GM23248 (cell line): ENCODE results near the gene WDR70. TPM values are rescaled to one million over a fixed set of nuclear protein-coding genes. Genes with fewer than 3 reads are reported as not detected.

Experiments
- DNase-seq: peaks from one replicate; pipeline ENCODE4 v3.0.0-alpha.2; 2015
- H2AFZ ChIP-seq: fragments of 200-600 bp; sonication (generic); 2 replicates; pipeline ENCODE4 v1.6.1; 2016; ENCODE audit warnings: antibody characterized with exemption
- H3F3A ChIP-seq: fragments of 200-600 bp; sonication (generic); 2 replicates; pipeline ENCODE4 v1.6.1; 2016; ENCODE audit warnings: mild to moderate bottlenecking, antibody characterized with exemption, mixed run types; ENCODE audit not compliant: insufficient read depth
- H3K27ac ChIP-seq: fragments of 200-600 bp; sonication (generic); 2 replicates; pipeline ENCODE4 v1.5.1; 2016; ENCODE audit warnings: mild to moderate bottlenecking
- H3K27me3 ChIP-seq: fragments of 200-600 bp; sonication (generic); replicated peaks from 2 replicates; pipeline ENCODE4 v1.6.1; 2016; ENCODE audit warnings: mild to moderate bottlenecking; ENCODE audit not compliant: insufficient read depth
- H3K36me3 ChIP-seq: fragments of 200-600 bp; sonication (generic); 2 replicates; pipeline ENCODE4 v1.6.1; 2016; ENCODE audit warnings: low read depth, mild to moderate bottlenecking
- H3K4me1 ChIP-seq: fragments of 200-600 bp; sonication (generic); 2 replicates; pipeline ENCODE4 v1.6.1; 2016; ENCODE audit warnings: mild to moderate bottlenecking; ENCODE audit not compliant: insufficient read depth
- H3K4me2 ChIP-seq: fragments of 200-600 bp; sonication (generic); one replicate; pipeline ENCODE4 v1.6.1; 2016; ENCODE audit warnings: mild to moderate bottlenecking; ENCODE audit not compliant: unreplicated experiment
- H3K4me3 ChIP-seq: fragments of 200-600 bp; sonication (generic); 2 replicates; pipeline ENCODE4 v1.5.1; 2016; ENCODE audit warnings: mild to moderate bottlenecking
- H3K79me2 ChIP-seq: fragments of 200-600 bp; sonication (generic); 2 replicates; pipeline ENCODE4 v1.6.1; 2016; ENCODE audit warnings: mild to moderate bottlenecking; ENCODE audit not compliant: insufficient read depth
- H3K9ac ChIP-seq: fragments of 200-600 bp; sonication (generic); 2 replicates; pipeline ENCODE4 v1.6.1; 2016; ENCODE audit warnings: mild to moderate bottlenecking
- H3K9me2 ChIP-seq: fragments of 200-600 bp; sonication (generic); 2 replicates; pipeline ENCODE4 v1.6.1; 2016; ENCODE audit warnings: mixed run types, mild to moderate bottlenecking, moderate library complexity; ENCODE audit not compliant: insufficient read depth
- H3K9me3 ChIP-seq: fragments of 200-600 bp; sonication (generic); one replicate; pipeline ENCODE4 v1.6.1; 2017; ENCODE audit warnings: low read depth
- H4K20me1 ChIP-seq: fragments of 200-600 bp; sonication (generic); 2 replicates; pipeline ENCODE4 v1.6.0; 2016; ENCODE audit not compliant: insufficient read depth
- EZH2 ChIP-seq: fragments of 200-600 bp; sonication (generic); IDR thresholded peaks from 2 replicates; pipeline ENCODE4 v1.6.1; 2018; ENCODE audit warnings: antibody characterized with exemption, mild to moderate bottlenecking; ENCODE audit not compliant: insufficient read depth, poor library complexity, severe bottlenecking
- EZH2phosphoT487 ChIP-seq: fragments of 200-600 bp; sonication (generic); IDR thresholded peaks from 2 replicates; pipeline ENCODE4 v1.6.1; 2018; ENCODE audit warnings: antibody characterized with exemption, moderate library complexity, mild to moderate bottlenecking, low read depth; ENCODE audit not compliant: insufficient read depth
- WGBS, 2 experiments: methylation state at CpG; one replicate each; pipeline ENCODE4 v1.1.6; 2015 to 2017; ENCODE audit warnings: low lambda C conversion rate in 2 of 2, low coverage in 1 of 2; ENCODE audit errors: missing lambda C conversion rate in 2 of 2; 5-methylcytosine and 5-hydroxymethylcytosine counted together
- in situ Hi-C: fragments of 300-500 bp; cut with MboI; formaldehyde crosslinking; loops from 2 replicates; pipeline ENCODE4 v1.15.0; 2020
- polyA plus RNA-seq: library from polyadenylated mRNA; unstranded; fragments of >200 nt; fragmentation: Nextera tagmentation; extraction: Ambion mirVana; gene quantifications from 2 replicates; pipeline ENCODE4 v1.2.1, GENCODE V29; 2016
- total RNA-seq: library from RNA; depleted of rRNA; stranded (reverse); fragments of >200 nt; shearing (Covaris generic); gene quantifications from 2 replicates; pipeline ENCODE4 v1.2.3, GENCODE V29; 2014

The WDR70 gene
- total and polyA plus RNA-seq, 2 experiments from 2014 or later, result 20.8 to 24.9 TPM

- Histone ChIP-seq H3K27me3 (no peaks in the 10 kb centered on the region), H3K27ac (peak overlapping the region; percentile 22; the same call in 1 of the 2 replicates), H2AFZ (no peak overlapping the region), H3K4me3 (no peak overlapping the region), H3K4me1 (peaks cover 51% of the 10 kb centered on the region), H3K36me3 (no peaks in the 10 kb centered on the region), H4K20me1 (no peaks in the 10 kb centered on the region), H3F3A (peaks cover 10% of the 10 kb centered on the region; the same call in 1 of the 2 replicates), H3K9ac (no peak overlapping the region), H3K79me2 (0 out of 2 replicates have a peak, but pooled peaks cover 4% of the 10 kb centered on the region), H3K9me3 (no peaks in the 10 kb centered on the region), H3K4me2 (no peak overlapping the region), H3K9me2 (no peaks in the 10 kb centered on the region)
- TF ChIP-seq EZH2 (no peak), EZH2phosphoT487 (no peak)
- in situ Hi-C loops, result no loop called here
- DNase-seq, result peak; percentile 64
Measured at GRCh38 chr5:37714756-37715155, 335.6 kb downstream of the WDR70 start.

- DNase-seq, result peak; percentile 69
- Histone ChIP-seq H4K20me1 (no peaks in the 10 kb centered on the region), H3K9me2 (no peaks in the 10 kb centered on the region), H3K9me3 (no peaks in the 10 kb centered on the region), H2AFZ (no peak overlapping the region), H3K36me3 (no peaks in the 10 kb centered on the region), H3F3A (peaks cover 12% of the 10 kb centered on the region), H3K79me2 (0 out of 2 replicates have a peak, but pooled peaks cover 4% of the 10 kb centered on the region), H3K4me1 (peaks cover 48% of the 10 kb centered on the region), H3K4me3 (no peak overlapping the region), H3K27ac (peak overlapping the region; percentile 22; the same call in 1 of the 2 replicates), H3K9ac (no peak overlapping the region), H3K4me2 (no peak overlapping the region), H3K27me3 (no peaks in the 10 kb centered on the region)
- in situ Hi-C loops, result no loop called here
- TF ChIP-seq EZH2 (no peak), EZH2phosphoT487 (no peak)
Measured at GRCh38 chr5:37715361-37715760, 336.2 kb downstream of the WDR70 start.

- in situ Hi-C loops, result no loop called here
- 0 out of 2 replicates have a peak, but pooled peaks cover 4% of the 10 kb centered on the region for H3K79me2 ChIP-seq
- H3K27ac ChIP-seq, result no peak overlapping the region
- peaks cover 43% of the 10 kb centered on the region for H3K4me1 ChIP-seq
- no peaks in the 10 kb centered on the region for H4K20me1 ChIP-seq
- TF ChIP-seq EZH2phosphoT487, result no peak
- H3K4me2 ChIP-seq, result no peak overlapping the region
- peaks cover 18% of the 10 kb centered on the region for H3F3A ChIP-seq
- no peak overlapping the region for H3K4me3 ChIP-seq
- H2AFZ ChIP-seq, result no peak overlapping the region
- 92 to 96% methylated on average over 5 of the region's 5 CpGs for WGBS, 2 experiments
- H3K36me3 ChIP-seq, result no peaks in the 10 kb centered on the region
- no peak for DNase-seq
- H3K9ac ChIP-seq, result no peak overlapping the region
- no peaks in the 10 kb centered on the region for H3K9me2 ChIP-seq
- H3K9me3 ChIP-seq, result no peaks in the 10 kb centered on the region
- no peaks in the 10 kb centered on the region for H3K27me3 ChIP-seq
Measured at GRCh38 chr5:37715992-37716391, 336.9 kb downstream of the WDR70 start.

DNA sequence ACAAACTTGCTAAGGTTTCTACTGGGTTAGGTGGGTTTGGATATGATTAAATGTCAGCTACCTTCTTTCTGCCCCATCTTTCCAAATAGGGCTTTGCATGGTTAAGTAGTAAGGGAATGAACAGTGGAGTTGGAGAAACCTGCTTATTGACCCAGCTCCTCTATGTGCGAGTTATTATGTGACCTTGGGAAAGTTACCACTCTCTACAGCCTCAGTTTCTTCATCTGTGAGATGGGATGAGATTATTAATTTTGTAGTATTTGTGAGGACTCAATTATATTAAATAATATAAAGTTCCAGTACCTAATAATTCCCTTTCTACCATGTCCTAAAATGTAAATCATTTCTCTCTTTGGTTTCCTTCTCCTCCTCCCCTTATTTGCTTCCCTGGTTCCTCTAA, 337.3 kb downstream of the WDR70 start:
- no peak overlapping the region for H3K27ac ChIP-seq
- H3K36me3 ChIP-seq, result no peaks in the 10 kb centered on the region
- H3K79me2 ChIP-seq, result 0 out of 2 replicates have a peak, but pooled peaks cover 4% of the 10 kb centered on the region
- peaks cover 43% of the 10 kb centered on the region for H3K4me1 ChIP-seq
- no peaks in the 10 kb centered on the region for H3K9me3 ChIP-seq
- H3F3A ChIP-seq, result peaks cover 20% of the 10 kb centered on the region
- no peak overlapping the region for H2AFZ ChIP-seq
- no peak overlapping the region for H3K9ac ChIP-seq
- WGBS, 2 experiments, result 100% methylated on average over 1 of the region's 1 CpG
- H3K4me2 ChIP-seq, result no peak overlapping the region
- H4K20me1 ChIP-seq, result no peaks in the 10 kb centered on the region
- no peak overlapping the region for H3K4me3 ChIP-seq
- TF ChIP-seq EZH2, result no peak
- TF ChIP-seq EZH2phosphoT487, result no peak
- in situ Hi-C loops, result no loop called here
- H3K27me3 ChIP-seq, result no peaks in the 10 kb centered on the region
- no peak for DNase-seq
- H3K9me2 ChIP-seq, result no peaks in the 10 kb centered on the region

GRCh38 chr5:37717276-37717612, 338.1 kb downstream of the WDR70 start:
- Histone ChIP-seq H3K9ac (no peak overlapping the region), H3K9me3 (no peaks in the 10 kb centered on the region)

More at GRCh38 chr5:37717276-37717612, 338.1 kb downstream of the WDR70 start:
- DNase-seq, result no peak
- Histone ChIP-seq H3K4me3 (no peak overlapping the region), H3K4me2 (no peak overlapping the region), H3K4me1 (peaks cover 50% of the 10 kb centered on the region), H3K27ac (no peak overlapping the region), H3F3A (peaks cover 26% of the 10 kb centered on the region), H3K9me2 (no peaks in the 10 kb centered on the region), H3K79me2 (0 out of 2 replicates have a peak, but pooled peaks cover 4% of the 10 kb centered on the region), H3K36me3 (no peaks in the 10 kb centered on the region), H2AFZ (no peak overlapping the region), H4K20me1 (no peaks in the 10 kb centered on the region), H3K27me3 (no peaks in the 10 kb centered on the region)
- no peak for TF ChIP-seq EZH2
- TF ChIP-seq EZH2phosphoT487, result no peak
- WGBS, 2 experiments, result 98 to 100% methylated on average over 2 of the region's 2 CpGs
- in situ Hi-C loops, result no loop called here
